NCI-H2171 treated with DMSO at 0.1 percent for 48 hours (cell line): ENCODE results near the gene PTGR1.

ENCODE experiments used
- DNase-seq: peaks from one replicate; lab custom pipeline; 2025; lab: John Stamatoyannopoulos, UW

The PTGR1 gene

GRCh38 chr9:111542497-111543254 lies 56.8 kb downstream of the PTGR1 start:
- DNase-seq = no peak

DNA sequence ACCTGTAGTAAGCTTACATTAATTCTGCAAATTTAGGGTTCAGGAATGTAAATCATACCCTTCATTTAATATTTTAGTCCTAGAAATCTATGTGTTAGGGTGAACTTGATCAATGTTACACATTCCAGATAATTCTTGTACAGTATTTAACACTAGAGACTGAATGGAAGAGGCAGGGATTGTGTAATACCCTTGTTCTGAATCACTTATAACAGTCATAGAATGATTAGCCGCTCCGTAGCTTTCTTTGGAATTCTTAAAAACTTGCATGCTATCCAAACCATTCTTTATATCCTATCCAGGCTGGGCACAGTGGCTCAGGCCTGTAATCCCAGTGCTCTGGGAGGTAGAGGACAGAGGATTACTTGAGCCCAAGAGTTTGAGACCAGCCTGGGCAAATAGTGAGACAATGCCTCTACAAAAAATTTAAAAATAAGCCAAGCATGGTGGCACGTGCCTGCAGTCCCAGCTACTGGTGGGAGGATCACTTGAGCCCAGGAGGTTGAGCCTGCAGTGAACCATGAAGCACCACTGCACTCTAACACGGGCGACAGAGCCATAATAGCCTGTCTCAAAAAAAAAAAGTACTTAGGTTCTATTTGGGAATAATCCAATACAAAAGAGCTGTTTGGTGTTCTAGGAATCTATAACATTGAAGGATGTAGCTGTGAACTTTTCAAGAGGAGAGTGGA lies 66.2 kb downstream of the PTGR1 start:
- DNase-seq = no peak

GRCh38 chr9:111531716-111532115 lies 67.7 kb downstream of the PTGR1 start:
- DNase-seq = no peak

DNA sequence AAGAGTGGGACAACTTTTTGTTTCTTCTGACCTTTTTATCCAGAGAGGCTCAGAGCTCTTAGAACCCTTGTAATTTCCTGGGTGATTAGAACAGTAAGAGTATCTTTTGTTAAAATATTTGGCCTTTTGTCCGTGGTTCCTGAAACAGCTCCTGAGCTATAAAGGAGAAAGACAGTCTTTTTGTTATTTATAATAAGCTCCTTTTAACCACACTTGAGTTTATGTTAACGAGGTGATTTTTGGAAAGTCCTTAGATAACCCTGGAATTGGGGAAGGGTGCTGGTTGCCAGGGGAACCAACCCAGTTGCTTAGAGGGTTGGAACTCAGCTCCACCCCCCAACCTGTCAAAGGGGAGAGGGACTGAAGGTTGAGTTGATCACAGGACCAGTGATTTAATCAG lies 69.7 kb downstream of the PTGR1 start:
- DNase-seq = no peak

DNA sequence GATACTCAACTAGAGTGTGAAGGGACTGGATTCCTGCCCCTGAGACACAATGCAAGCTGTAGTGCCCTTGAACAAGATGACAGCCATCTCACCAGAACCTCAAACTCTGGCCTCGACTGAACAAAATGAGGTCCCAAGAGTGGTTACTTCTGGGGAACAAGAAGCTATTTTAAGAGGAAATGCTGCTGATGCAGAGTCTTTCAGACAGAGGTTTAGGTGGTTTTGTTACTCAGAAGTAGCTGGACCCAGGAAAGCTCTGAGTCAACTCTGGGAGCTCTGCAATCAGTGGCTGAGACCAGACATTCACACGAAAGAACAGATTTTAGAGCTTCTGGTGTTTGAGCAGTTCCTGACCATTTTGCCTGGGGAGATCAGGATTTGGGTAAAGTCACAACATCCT lies 72.1 kb downstream of the PTGR1 start:
- no peak for DNase-seq

DNA sequence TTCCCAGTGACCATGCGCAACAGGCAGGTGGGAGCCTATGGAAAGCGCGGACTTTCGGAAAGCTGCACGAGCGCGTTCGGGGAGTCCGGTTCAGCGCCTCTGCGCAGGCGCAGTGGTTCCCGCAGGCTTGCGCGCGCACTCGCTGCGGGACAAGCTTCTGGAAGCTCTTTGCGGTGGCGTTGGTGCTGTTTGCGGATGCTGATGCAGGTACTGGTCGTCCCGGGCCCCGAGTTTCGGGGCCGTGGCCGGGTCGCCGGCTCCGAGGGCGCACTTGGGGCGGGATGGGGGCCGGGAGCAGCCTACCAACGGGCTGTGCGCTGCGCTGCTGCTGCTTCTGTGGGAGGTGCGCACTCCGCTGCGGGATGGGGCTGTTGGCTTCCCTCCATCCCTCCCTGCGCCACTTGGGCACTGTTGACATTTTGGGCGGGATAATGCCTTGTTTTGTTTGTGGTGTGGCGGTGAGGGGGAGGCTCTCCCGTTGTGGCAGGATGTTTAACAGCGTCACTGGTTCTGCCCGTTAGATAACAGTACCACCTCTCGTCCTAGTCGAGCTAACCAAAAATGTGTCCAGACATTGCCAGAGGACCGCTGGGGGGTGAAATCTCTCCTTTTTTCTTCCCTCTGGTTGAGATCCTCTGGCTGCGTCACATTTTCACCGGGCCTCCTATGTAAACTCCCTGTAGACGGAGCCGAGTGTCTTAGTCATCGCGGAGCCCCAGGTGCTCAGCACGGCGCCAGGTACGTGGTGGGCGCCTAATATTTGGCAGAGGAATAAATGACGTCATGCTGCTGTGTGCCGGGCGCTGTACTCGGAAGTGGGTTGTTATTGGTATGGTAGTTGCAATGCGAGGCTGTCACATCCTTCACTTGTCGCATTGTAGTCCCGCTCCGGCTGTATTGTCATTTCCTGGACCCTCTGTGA lies 74.1 kb downstream of the PTGR1 start, which contains the start of gene ZNF483:
ZNF483 (plus strand) TSS at position 124 of the 922 bp plus-strand sequence. CDS start 2,217 bp downstream, outside the sequence.
- DNase-seq = peak; percentile 82

GRCh38 chr9:111524731-111525055 lies 74.8 kb downstream of the PTGR1 start:
- DNase-seq = no peak

DNA sequence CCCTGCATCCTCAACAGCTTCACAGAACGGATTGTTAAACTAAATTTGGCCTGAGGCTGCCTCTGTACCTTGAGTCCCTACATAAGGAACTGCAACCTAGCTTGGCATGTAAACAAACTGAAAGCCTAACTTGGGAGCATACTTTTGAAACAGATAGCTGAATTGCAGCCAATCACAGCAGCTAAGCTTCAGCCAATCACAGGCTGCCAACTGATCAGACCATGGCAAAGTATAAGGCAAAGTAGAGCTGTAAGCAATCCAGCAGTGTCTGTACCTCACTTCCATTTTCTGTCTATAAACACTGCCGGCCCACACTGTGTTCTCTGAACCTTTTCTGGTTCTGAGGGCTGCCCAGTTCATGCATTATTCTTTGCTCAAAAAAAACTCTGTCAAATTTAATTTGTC lies 83.4 kb downstream of the PTGR1 start:
- no peak for DNase-seq

DNA sequence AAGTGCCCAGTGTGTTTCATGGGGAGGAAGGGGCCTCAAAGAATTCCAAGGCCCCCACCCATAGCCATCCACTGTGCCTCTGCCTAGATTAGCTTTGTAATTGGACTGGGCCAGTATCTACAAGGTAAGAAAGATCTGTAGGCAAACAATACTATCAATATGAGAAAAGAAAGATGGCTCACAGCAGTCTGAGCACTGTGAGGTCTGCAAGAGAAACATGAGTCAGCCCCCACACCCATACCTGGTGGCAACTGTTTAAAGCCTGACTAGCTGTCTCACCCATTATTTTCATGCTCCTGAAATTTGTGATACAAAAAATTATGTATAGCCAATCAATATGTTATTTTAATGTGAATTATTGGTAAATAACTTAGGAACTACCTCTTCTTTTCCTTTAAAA lies 84.5 kb downstream of the PTGR1 start:
- no peak for DNase-seq
